ENCODE measurements around the gene LDAH. TPM values are rescaled to one million over a fixed set of nuclear protein-coding genes. Genes with fewer than 3 reads are reported as not detected.

Gene LDAH
- polyA plus RNA-seq: 1 to 10 TPM; 4.4 to 5.1 TPM

DNA sequence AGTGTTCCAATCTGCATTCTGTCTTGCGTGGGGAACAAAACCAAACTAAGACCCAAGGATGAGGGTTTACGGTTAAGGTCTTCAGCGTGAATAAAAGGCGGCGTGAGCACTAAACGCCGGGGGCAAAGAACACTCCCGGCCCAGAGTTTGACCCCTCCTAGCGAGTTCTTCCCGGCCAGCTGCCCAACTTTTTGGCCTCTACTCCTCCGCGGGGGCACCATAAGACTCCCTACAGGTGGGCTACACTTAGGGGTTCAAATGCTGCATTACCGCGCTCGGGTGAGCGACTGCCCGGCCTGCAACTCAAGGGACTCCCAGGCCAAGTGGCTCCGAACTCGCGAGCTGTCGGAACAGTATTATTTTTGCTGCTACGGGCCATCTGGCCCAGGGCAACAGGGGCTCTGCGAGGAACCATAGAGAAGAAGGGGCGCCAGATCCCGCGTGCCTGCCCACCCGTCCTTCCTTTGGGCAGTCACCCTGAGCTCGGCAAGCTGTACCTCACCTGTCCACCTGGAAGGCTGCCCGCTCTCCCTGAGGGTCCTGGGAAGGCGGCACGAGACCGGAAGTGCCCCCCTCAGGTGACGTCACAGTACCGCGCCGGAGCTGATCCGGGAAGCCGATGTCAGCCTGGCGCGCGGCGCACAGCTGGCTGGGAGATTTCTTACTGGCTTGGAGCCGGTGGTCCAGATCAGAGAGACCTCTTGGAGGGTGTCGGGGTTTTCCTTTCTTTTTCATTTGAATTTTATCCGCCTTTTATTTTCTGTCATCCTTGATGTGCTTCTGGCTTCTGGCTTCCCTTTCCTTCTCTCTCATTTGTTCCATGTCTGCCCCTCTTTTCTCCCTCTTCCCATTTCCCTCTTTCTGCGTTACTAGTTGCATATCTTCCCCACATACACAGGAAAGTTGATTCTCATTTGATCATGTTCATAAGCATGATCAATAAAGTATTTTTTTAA lies at the start of gene LDAH:
TSS of gene LDAH (minus strand) at position 567 of the 956 bp plus-strand sequence. CDS start 21,638 bp downstream, outside the sequence.
- Histone ChIP-seq H3K9me3 (ENCODE audit: control insufficient read depth in 2 of 2, insufficient read depth in 1 of 2, low read depth in 1 of 2, low read length in 1 of 2) (no peaks in the 10 kb centered on the region), H3K27me3 (ENCODE audit: control insufficient read depth in 1 of 2, insufficient read depth in 2 of 2, low read length in 2 of 2) (no peaks in the 10 kb centered on the region), H3K36me3 (ENCODE audit: control insufficient read depth in 2 of 2, insufficient read depth in 2 of 2, low read length in 1 of 2) (no peaks in the 10 kb centered on the region), H3K27ac (ENCODE audit: low read depth in 2 of 2, low read length in 1 of 2) (peak within 1 kb of the TSS; percentile 92 to 94), H3K4me1 (ENCODE audit: control insufficient read depth in 2 of 2, insufficient read depth in 2 of 2, low read length in 1 of 2) (no peaks in the 10 kb centered on the region), H3K4me3 (ENCODE audit: low read depth in 1 of 2, low read length in 2 of 2) (peak within 1 kb of the TSS; percentile 88 to 91)
- 1% methylated on average over 45 to 46 of the region's 46 CpGs for WGBS, 2 donors

DNA sequence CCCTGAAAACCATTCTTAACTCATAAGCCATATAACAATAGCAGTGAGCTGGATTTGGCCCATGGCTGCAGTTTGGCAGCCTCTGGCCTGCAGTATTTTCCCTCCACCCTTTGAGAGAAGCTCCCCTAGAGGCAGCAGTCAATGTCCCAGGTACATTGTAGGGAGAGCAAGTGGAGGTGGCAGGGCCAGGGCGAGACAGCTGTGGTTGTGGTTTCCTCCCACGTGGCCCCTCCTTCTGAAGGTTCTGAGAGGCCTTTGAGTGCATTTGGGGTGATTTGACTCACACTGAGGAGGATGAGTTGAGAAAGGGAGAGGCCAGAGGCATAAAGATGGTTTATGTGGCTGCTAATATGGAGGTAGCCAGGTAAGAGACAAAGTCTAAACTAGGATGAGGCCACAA lies 45.5 kb upstream of the LDAH start:
- no peaks in the 10 kb centered on the region for H3K36me3 ChIP-seq (ENCODE audit: control insufficient read depth in 2 of 2, insufficient read depth in 2 of 2, low read length in 1 of 2)
- WGBS, 2 donors: 26 to 31% methylated on average over 2 of the region's 2 CpGs
- peaks cover 0 to 3% of the 10 kb centered on the region in 2 donors for H3K27me3 ChIP-seq (ENCODE audit: control insufficient read depth in 1 of 2, insufficient read depth in 2 of 2, low read length in 2 of 2)
- H3K9me3 ChIP-seq (ENCODE audit: control insufficient read depth in 2 of 2, insufficient read depth in 1 of 2, low read depth in 1 of 2, low read length in 1 of 2): no peaks in the 10 kb centered on the region
- H3K4me3 ChIP-seq (ENCODE audit: low read depth in 1 of 2, low read length in 2 of 2): no peak overlapping the region
- H3K27ac ChIP-seq (ENCODE audit: low read depth in 2 of 2, low read length in 1 of 2): no peak overlapping the region
- H3K4me1 ChIP-seq (ENCODE audit: control insufficient read depth in 2 of 2, insufficient read depth in 2 of 2, low read length in 1 of 2): no peaks in the 10 kb centered on the region

DNA sequence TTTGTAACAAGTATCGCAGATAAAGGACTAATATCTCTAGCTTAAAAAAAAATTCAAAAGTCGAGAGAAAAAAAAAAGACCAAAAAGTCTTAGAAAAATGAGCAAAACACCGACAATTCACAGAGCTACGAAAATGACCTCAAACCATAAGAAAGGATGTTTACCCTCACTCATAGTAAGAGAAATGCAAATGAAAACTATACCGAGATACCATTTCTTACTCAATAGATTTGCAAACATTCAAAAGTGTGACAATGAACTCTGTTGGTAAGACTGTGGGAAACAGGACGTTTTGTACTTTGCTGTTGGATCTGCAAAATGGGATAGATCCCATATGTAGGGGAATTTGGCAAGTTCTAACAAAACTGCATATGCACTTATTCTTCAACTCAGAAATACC lies 39.9 kb upstream of the LDAH start:
- WGBS, 2 donors: 67% methylated on average over 6 of the region's 6 CpGs
- no peaks in the 10 kb centered on the region for H3K27me3 ChIP-seq (ENCODE audit: control insufficient read depth in 1 of 2, insufficient read depth in 2 of 2, low read length in 2 of 2)
- no peaks in the 10 kb centered on the region for H3K9me3 ChIP-seq (ENCODE audit: control insufficient read depth in 2 of 2, insufficient read depth in 1 of 2, low read depth in 1 of 2, low read length in 1 of 2)
- no peak overlapping the region for H3K4me3 ChIP-seq (ENCODE audit: low read depth in 1 of 2, low read length in 2 of 2)
- H3K4me1 ChIP-seq (ENCODE audit: control insufficient read depth in 2 of 2, insufficient read depth in 2 of 2, low read length in 1 of 2): no peaks in the 10 kb centered on the region
- H3K36me3 ChIP-seq (ENCODE audit: control insufficient read depth in 2 of 2, insufficient read depth in 2 of 2, low read length in 1 of 2): no peaks in the 10 kb centered on the region
- no peak overlapping the region for H3K27ac ChIP-seq (ENCODE audit: low read depth in 2 of 2, low read length in 1 of 2)

DNA sequence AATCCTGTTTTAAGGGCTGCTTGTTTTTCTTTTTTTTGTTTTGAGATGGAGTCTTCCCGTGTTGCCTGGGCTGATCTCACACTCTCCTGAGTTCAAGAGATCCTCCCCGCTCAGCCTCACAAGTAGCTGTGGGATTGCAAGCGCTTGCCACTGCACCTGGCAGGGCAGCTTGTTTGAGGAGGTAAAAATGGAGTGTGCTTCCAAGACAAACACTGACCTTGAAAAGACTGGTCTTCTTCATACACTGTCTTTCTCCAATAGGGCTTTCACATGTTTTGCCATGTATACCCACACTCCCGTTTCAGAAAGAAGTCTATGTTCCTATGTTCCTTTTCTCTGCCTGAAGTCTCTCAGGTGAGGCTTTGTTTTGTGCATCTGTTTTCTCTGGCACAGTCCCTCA lies 32.6 kb upstream of the LDAH start:
- WGBS, 2 donors: 76 to 82% methylated on average over 4 of the region's 4 CpGs
- Histone ChIP-seq H3K27me3 (ENCODE audit: control insufficient read depth in 1 of 2, insufficient read depth in 2 of 2, low read length in 2 of 2) (no peaks in the 10 kb centered on the region), H3K27ac (ENCODE audit: low read depth in 2 of 2, low read length in 1 of 2) (no peak overlapping the region), H3K9me3 (ENCODE audit: control insufficient read depth in 2 of 2, insufficient read depth in 1 of 2, low read depth in 1 of 2, low read length in 1 of 2) (no peaks in the 10 kb centered on the region), H3K36me3 (ENCODE audit: control insufficient read depth in 2 of 2, insufficient read depth in 2 of 2, low read length in 1 of 2) (no peaks in the 10 kb centered on the region), H3K4me3 (ENCODE audit: low read depth in 1 of 2, low read length in 2 of 2) (no peak overlapping the region), H3K4me1 (ENCODE audit: control insufficient read depth in 2 of 2, insufficient read depth in 2 of 2, low read length in 1 of 2) (no peaks in the 10 kb centered on the region)

DNA sequence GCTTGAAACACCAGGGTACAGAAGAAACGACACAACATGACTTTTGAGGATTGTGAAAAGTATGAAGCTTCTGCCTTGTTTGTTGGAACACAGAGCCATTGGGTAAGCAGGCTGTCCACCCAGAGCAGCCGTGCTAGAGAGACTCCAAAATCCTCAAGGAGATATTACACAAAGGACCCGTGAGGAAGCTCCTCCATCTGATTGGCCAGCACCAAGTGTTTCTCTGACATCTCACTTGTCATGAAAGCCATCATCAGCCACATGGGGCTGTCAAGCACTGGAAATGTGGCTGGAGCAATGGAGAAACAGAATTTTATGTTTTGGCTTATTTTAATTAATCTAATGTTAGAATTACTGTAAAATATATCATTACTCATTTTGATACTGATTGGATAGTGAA lies 29.8 kb upstream of the LDAH start:
- H3K4me1 ChIP-seq (ENCODE audit: control insufficient read depth in 2 of 2, insufficient read depth in 2 of 2, low read length in 1 of 2): no peaks in the 10 kb centered on the region

DNA sequence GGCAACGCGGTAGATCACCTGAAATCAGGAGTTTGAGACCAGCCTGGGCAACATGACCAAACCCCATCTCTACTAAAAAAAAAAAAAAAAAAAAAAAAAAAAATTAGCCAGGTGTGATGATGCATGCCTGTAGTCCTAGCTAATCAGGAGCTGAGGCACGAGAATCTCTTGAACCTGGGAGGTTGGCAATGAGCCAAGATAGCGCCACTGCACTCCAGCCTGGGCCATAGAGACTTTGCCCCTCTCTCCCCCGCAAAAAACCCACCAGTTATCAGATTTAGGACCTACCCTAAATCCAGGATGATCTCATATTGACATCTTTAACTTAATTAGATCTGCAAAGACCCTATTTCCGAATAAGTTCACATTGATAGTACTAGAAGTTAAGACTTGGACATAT lies 29.2 kb upstream of the LDAH start:
- Histone ChIP-seq H3K36me3 (ENCODE audit: control insufficient read depth in 2 of 2, insufficient read depth in 2 of 2, low read length in 1 of 2) (no peaks in the 10 kb centered on the region), H3K9me3 (ENCODE audit: control insufficient read depth in 2 of 2, insufficient read depth in 1 of 2, low read depth in 1 of 2, low read length in 1 of 2) (no peaks in the 10 kb centered on the region), H3K27me3 (ENCODE audit: control insufficient read depth in 1 of 2, insufficient read depth in 2 of 2, low read length in 2 of 2) (no peaks in the 10 kb centered on the region), H3K4me1 (ENCODE audit: control insufficient read depth in 2 of 2, insufficient read depth in 2 of 2, low read length in 1 of 2) (no peaks in the 10 kb centered on the region), H3K27ac (ENCODE audit: low read depth in 2 of 2, low read length in 1 of 2) (no peak overlapping the region), H3K4me3 (ENCODE audit: low read depth in 1 of 2, low read length in 2 of 2) (no peak overlapping the region)
- 80 to 81% methylated on average over 6 of the region's 6 CpGs for WGBS, 2 donors

More for the DNA sequence above, 29.8 kb upstream of the LDAH start:
- no peaks in the 10 kb centered on the region for H3K9me3 ChIP-seq (ENCODE audit: control insufficient read depth in 2 of 2, insufficient read depth in 1 of 2, low read depth in 1 of 2, low read length in 1 of 2)
- no peak overlapping the region for H3K27ac ChIP-seq (ENCODE audit: low read depth in 2 of 2, low read length in 1 of 2)
- no peak overlapping the region for H3K4me3 ChIP-seq (ENCODE audit: low read depth in 1 of 2, low read length in 2 of 2)
- no peaks in the 10 kb centered on the region for H3K36me3 ChIP-seq (ENCODE audit: control insufficient read depth in 2 of 2, insufficient read depth in 2 of 2, low read length in 1 of 2)
- H3K27me3 ChIP-seq (ENCODE audit: control insufficient read depth in 1 of 2, insufficient read depth in 2 of 2, low read length in 2 of 2): no peaks in the 10 kb centered on the region
- 63% methylated on average over 3 of the region's 3 CpGs for WGBS, 2 donors

DNA sequence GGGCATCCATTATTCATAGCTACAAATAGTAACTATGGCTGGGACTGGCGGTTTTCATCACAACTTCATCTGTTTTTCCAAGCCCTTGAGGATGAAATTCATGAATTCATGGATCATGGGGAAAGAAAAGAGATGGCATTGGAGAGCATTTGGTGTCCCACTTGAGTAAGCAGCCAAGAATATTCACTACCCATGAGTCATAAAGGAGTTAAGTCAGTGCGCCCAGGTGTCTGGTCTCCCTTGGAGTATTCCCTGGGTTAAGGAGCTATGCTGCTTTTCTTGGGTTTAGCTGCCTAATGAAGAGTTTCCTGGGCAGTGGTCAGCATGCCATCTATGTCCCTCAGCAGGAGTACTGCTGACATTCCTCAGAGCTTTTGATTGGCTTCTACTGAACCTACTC lies 21.3 kb upstream of the LDAH start:
- WGBS, 2 donors: 80 to 88% methylated on average over 2 of the region's 2 CpGs
- Histone ChIP-seq H3K27ac (ENCODE audit: low read depth in 2 of 2, low read length in 1 of 2) (no peak overlapping the region), H3K36me3 (ENCODE audit: control insufficient read depth in 2 of 2, insufficient read depth in 2 of 2, low read length in 1 of 2) (no peaks in the 10 kb centered on the region), H3K9me3 (ENCODE audit: control insufficient read depth in 2 of 2, insufficient read depth in 1 of 2, low read depth in 1 of 2, low read length in 1 of 2) (no peaks in the 10 kb centered on the region), H3K27me3 (ENCODE audit: control insufficient read depth in 1 of 2, insufficient read depth in 2 of 2, low read length in 2 of 2) (no peaks in the 10 kb centered on the region), H3K4me3 (ENCODE audit: low read depth in 1 of 2, low read length in 2 of 2) (no peak overlapping the region), H3K4me1 (ENCODE audit: control insufficient read depth in 2 of 2, insufficient read depth in 2 of 2, low read length in 1 of 2) (no peaks in the 10 kb centered on the region)

DNA sequence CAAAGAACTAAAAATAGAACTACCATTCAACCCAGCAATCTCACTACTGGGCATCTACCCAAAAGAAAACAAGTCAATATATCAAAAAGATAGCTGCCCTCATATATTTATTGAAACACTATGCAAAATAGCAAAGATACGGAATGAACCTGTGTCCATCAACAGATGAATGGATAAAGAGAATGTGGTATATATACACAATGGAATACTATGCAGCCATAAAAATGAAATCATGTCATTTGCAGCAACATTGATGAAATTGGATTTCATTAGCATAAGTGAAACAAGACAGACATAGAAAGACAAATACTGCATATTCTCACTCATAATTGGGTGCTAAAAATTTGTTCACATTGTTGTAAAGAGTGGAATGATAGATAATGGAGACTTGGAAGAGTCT lies 16.2 kb upstream of the LDAH start:
- H3K36me3 ChIP-seq (ENCODE audit: control insufficient read depth in 2 of 2, insufficient read depth in 2 of 2, low read length in 1 of 2): no peaks in the 10 kb centered on the region
- no peak overlapping the region for H3K27ac ChIP-seq (ENCODE audit: low read depth in 2 of 2, low read length in 1 of 2)
- WGBS, 2 donors: 80 to 85% methylated on average over 1 of the region's 1 CpG
- no peaks in the 10 kb centered on the region for H3K9me3 ChIP-seq (ENCODE audit: control insufficient read depth in 2 of 2, insufficient read depth in 1 of 2, low read depth in 1 of 2, low read length in 1 of 2)
- H3K27me3 ChIP-seq (ENCODE audit: control insufficient read depth in 1 of 2, insufficient read depth in 2 of 2, low read length in 2 of 2): no peaks in the 10 kb centered on the region
- no peaks in the 10 kb centered on the region for H3K4me1 ChIP-seq (ENCODE audit: control insufficient read depth in 2 of 2, insufficient read depth in 2 of 2, low read length in 1 of 2)
- H3K4me3 ChIP-seq (ENCODE audit: low read depth in 1 of 2, low read length in 2 of 2): no peak overlapping the region

DNA sequence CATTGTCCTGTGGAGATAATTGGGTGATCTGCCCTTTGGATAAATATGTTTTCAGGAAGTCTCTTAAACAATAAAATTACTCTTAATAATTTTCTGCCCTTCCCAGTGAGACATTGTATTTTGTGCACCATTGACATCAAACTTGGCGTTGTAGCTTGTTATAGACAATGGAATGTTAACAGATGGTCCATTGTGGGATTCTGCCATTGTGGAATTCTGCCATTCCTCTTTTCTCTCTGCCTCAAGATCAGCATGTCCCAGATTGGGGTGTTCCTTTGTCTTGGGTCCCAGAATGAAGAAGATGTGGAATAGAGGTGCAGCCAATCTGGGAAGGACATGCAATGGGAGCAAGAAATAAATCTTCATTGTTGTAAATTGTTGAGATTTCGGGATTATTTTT lies 15.1 kb upstream of the LDAH start:
- H3K36me3 ChIP-seq (ENCODE audit: control insufficient read depth in 2 of 2, insufficient read depth in 2 of 2, low read length in 1 of 2): no peaks in the 10 kb centered on the region
- no peaks in the 10 kb centered on the region for H3K9me3 ChIP-seq (ENCODE audit: control insufficient read depth in 2 of 2, insufficient read depth in 1 of 2, low read depth in 1 of 2, low read length in 1 of 2)
- no peaks in the 10 kb centered on the region for H3K27me3 ChIP-seq (ENCODE audit: control insufficient read depth in 1 of 2, insufficient read depth in 2 of 2, low read length in 2 of 2)
- no peak overlapping the region for H3K4me3 ChIP-seq (ENCODE audit: low read depth in 1 of 2, low read length in 2 of 2)
- no peak overlapping the region for H3K27ac ChIP-seq (ENCODE audit: low read depth in 2 of 2, low read length in 1 of 2)
- 81% methylated on average over 2 of the region's 2 CpGs for WGBS, 2 donors
- no peaks in the 10 kb centered on the region for H3K4me1 ChIP-seq (ENCODE audit: control insufficient read depth in 2 of 2, insufficient read depth in 2 of 2, low read length in 1 of 2)

DNA sequence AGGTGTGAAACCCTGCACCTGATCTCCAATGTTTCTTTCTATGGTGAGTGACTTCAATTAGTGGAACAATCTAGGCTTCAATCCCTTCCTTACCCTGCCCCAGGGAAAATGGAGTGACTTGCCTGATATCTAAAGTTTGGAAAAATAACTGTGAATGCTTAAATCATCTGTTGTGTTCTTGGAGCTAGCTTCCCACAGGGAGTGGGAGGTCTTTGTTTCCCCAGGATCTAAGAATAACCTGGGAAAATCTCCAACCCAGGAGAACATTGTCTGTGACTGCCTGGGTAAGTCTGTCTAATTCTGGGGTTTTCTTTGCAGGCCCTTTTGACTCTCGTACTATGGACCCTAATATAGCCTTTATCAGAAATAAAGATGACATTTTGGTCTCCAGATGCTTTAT lies 13.6 kb upstream of the LDAH start:
- H3K4me1 ChIP-seq (ENCODE audit: control insufficient read depth in 2 of 2, insufficient read depth in 2 of 2, low read length in 1 of 2): no peaks in the 10 kb centered on the region
- H3K27ac ChIP-seq (ENCODE audit: low read depth in 2 of 2, low read length in 1 of 2): no peak overlapping the region
- no peaks in the 10 kb centered on the region for H3K36me3 ChIP-seq (ENCODE audit: control insufficient read depth in 2 of 2, insufficient read depth in 2 of 2, low read length in 1 of 2)
- WGBS, 2 donors: 57 to 58% methylated on average over 1 of the region's 1 CpG
- peaks cover 0 to 2% of the 10 kb centered on the region in 2 donors for H3K27me3 ChIP-seq (ENCODE audit: control insufficient read depth in 1 of 2, insufficient read depth in 2 of 2, low read length in 2 of 2)
- H3K4me3 ChIP-seq (ENCODE audit: low read depth in 1 of 2, low read length in 2 of 2): no peak overlapping the region
- H3K9me3 ChIP-seq (ENCODE audit: control insufficient read depth in 2 of 2, insufficient read depth in 1 of 2, low read depth in 1 of 2, low read length in 1 of 2): no peaks in the 10 kb centered on the region

Data from esophagus (tissue), 2 donors.